GM03348 (cell line): ENCODE measurements around the gene IFT88.
A peak's percentile ranks its signal among the peaks of the same experiment; 100 is the strongest.

ENCODE experiments used
- DNase-seq: peaks from one replicate; pipeline ENCODE4 v3.0.0; 2012; ENCODE audit warnings: low spot score

IFT88 gene

GRCh38 chr13:20716951-20717350 lies 150.0 kb downstream of the IFT88 start:
- no peak for DNase-seq

- no peak for DNase-seq
These were observed 150.9 kb downstream of the IFT88 start for GRCh38 chr13:20717581-20718542.

GRCh38 chr13:20718958-20719566 lies 152.1 kb downstream of the IFT88 start:
- DNase-seq: no peak

- DNase-seq: no peak
These were observed 152.8 kb downstream of the IFT88 start for GRCh38 chr13:20719783-20720182.

- DNase-seq: no peak
These were observed 153.5 kb downstream of the IFT88 start for GRCh38 chr13:20720499-20720898.

DNA sequence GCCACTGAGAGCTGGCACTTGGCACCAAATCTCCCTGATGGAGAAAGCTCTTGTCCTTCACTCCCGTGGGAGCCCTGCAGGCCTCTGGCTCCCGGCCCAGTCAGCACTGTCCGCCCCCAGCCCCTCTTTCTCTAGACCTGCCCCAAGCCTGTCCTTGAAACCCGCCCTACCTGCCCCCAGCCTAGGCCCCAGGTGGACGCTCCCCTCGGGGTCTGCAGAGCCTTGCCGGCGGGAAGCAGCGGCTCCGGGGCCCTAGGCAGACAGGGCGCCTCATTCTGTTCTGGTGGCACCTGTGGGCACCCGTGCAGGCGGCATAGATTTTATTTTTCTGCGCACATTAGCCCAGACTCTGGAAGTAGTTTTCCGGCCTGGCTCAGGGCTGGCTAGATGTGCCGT lies 154.1 kb downstream of the IFT88 start:
- DNase-seq: no peak

GRCh38 chr13:20721454-20722357 lies 154.7 kb downstream of the IFT88 start:
- peak; percentile 44 for DNase-seq

DNA sequence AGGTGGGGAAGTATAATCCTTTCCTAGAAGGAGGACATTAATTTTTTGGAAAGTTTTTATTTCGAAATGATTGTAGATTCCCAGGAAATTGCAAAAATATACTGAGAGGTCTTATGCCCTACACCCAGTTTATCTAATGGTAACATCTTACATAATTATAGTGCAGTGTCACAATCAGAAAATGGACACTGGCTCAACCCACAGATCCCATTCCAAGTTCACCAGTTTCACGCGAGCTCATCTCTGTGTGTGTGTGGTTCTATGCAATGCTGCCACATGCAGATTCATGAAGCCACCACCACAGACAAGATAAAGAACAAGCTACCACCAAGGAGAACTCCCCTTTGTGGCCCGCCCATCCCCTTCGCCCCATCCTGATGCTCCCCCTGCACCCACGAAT lies 160.9 kb downstream of the IFT88 start:
- DNase-seq: no peak

DNA sequence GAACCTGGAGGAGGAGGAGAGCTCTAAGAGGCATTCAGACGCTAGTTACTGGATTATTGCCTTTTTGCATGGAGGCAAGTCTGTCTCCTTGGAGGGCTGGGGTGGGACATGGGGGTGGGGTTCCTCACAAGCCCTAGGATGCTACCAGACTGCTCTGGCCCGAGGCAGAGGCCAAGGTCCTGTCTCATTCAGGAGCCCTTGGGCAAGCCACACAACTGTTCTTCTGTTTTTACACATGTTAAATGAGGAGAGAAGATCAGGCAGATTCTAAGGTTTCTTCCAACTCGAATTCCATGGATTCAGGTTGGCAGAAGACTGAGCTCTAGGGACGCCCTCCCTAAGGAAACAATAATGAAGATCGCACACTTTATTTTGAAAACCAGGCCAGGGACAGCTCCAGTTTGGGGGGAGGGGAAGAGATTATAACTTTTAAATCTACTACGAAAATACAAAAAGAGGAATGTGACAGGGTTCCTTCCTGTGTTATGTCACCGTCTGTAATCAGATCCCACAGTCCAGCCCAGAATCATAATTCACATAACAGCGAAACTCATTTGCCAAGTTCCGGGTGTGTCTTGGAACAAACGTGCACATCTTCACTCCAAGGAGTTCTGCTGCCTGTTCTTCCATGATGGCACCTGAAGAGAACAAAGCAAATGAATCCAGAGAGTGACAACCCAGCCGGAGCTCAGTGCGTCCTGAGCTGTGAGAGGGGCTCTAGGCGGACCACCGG lies 161.8 kb downstream of the IFT88 start:
- peak; percentile 34 for DNase-seq

DNA sequence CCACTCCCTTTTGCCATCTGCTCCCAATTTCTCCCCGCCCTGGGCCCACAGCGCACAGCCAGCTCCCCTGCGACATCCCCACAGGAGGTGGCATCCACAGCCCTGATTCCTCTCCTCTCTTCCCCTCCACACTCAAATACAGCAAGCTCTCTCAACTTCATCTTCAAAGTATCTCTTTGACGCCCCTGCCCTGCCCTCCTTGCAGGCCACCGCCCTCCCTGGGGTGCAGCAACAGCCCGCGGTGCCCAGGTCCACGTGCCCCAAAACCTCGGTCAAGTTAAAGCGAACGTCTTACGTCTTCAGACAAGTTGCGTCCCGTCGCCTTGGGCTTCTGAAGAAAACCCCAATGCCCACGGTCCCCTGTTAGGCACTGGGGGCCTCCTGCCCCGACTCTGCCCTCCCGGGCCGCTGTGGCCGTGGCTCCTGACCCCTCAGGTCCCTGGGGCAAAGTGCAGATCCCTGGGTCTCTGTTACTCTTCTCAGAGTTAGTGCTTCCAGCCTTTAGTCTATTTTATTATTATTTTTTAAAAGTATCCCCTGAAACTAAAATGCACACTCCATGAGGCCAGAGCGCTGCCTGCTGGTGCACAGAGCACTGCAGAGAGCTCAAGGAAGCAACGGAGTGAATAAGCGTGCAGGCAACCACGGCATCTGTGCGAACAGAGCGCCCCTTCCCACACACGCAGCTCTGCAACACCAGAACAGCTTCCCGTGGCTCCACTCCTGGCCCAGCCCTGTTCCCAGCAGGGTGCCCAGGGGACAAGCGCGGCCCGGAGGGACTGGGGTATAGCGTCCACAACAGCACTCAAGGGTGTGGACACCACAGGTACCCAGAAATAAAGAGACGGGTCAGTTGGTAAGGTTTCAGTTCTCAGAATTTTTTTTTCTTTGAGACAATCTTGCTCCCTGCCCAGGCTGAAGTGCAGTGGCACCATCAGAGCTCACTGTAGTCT lies 163.0 kb downstream of the IFT88 start:
- no peak for DNase-seq

DNA sequence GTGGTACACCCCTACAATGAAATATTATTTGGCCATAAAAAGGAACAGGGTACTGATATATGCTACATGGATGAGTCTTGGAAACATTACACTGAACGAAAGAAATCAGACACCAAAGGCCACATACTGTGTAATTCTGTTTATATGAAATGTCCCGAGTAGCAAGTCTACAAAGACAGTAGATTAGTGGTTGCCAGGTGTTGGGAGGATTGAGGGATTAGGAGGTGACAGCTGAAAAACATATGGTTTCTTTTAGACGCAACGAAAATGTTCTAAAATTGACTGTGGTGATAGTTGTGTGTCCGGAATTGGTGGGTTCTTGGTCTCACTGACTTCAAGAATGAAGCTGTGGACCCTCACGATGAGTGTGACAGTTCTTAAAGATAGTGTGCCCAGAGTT lies 171.7 kb downstream of the IFT88 start:
- DNase-seq: no peak

DNA sequence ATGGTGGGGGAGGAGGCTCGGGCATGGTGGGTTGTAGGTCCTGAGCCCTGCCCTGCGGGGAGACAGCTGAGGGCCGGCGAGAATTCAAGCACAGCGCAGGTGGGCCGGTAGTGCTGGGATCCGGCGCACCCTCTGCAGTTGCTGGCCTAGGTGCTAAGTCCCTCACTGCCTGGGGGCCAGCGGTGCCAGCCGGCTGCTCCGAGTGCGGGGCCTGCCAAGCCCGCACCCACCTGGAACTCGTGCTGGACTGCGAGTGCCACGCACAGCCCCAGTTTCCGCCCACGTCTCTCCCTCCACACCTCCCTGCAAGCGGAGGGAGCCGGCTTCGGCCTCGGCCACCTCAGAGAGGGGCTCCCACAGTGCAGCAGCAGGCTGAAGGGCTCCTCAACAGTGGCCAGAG lies 173.1 kb downstream of the IFT88 start:
- DNase-seq: no peak
